Lower leg skin (tissue), 3 donors: ENCODE measurements around the gene GRK1.

ENCODE experiments used
- POLR2A ChIP-seq, 2 donors: fragments of 450-650 bp; IDR thresholded peaks; one replicate each; pipeline ENCODE4 v1.6.1; 2016 to 2017; ENCODE audit warnings: antibody characterized with exemption in 2 of 2, mild to moderate bottlenecking in 1 of 2, moderate library complexity in 1 of 2
- TF ChIP-seq, protein P1 (sequence below), 3 donors: fragments of 450-650 bp; IDR thresholded peaks; one replicate each; pipeline ENCODE4 v1.5.1; 2016; ENCODE audit warnings: antibody characterized with exemption in 3 of 3, mild to moderate bottlenecking in 3 of 3, moderate library complexity in 2 of 3

GRCh38 chr13:113764793-113765563 is 98.0 kb downstream of the GRK1 start:
- TF ChIP-seq, protein P1, sequence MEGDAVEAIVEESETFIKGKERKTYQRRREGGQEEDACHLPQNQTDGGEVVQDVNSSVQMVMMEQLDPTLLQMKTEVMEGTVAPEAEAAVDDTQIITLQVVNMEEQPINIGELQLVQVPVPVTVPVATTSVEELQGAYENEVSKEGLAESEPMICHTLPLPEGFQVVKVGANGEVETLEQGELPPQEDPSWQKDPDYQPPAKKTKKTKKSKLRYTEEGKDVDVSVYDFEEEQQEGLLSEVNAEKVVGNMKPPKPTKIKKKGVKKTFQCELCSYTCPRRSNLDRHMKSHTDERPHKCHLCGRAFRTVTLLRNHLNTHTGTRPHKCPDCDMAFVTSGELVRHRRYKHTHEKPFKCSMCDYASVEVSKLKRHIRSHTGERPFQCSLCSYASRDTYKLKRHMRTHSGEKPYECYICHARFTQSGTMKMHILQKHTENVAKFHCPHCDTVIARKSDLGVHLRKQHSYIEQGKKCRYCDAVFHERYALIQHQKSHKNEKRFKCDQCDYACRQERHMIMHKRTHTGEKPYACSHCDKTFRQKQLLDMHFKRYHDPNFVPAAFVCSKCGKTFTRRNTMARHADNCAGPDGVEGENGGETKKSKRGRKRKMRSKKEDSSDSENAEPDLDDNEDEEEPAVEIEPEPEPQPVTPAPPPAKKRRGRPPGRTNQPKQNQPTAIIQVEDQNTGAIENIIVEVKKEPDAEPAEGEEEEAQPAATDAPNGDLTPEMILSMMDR (IDR thresholded peaks at IDR 0.05), result no peak
- no peak for TF ChIP-seq POLR2A (IDR thresholded peaks at IDR 0.05)
